ENCODE measurements around the gene RFPL3. TPM values are rescaled to one million over a fixed set of nuclear protein-coding genes. Genes with fewer than 3 reads are reported as not detected.

The RFPL3 gene
- total and polyA plus RNA-seq, 2 of the 13 experiments (the other 11 are each of a cell fraction or from before 2014, with no cell fraction given), result not detected

DNA sequence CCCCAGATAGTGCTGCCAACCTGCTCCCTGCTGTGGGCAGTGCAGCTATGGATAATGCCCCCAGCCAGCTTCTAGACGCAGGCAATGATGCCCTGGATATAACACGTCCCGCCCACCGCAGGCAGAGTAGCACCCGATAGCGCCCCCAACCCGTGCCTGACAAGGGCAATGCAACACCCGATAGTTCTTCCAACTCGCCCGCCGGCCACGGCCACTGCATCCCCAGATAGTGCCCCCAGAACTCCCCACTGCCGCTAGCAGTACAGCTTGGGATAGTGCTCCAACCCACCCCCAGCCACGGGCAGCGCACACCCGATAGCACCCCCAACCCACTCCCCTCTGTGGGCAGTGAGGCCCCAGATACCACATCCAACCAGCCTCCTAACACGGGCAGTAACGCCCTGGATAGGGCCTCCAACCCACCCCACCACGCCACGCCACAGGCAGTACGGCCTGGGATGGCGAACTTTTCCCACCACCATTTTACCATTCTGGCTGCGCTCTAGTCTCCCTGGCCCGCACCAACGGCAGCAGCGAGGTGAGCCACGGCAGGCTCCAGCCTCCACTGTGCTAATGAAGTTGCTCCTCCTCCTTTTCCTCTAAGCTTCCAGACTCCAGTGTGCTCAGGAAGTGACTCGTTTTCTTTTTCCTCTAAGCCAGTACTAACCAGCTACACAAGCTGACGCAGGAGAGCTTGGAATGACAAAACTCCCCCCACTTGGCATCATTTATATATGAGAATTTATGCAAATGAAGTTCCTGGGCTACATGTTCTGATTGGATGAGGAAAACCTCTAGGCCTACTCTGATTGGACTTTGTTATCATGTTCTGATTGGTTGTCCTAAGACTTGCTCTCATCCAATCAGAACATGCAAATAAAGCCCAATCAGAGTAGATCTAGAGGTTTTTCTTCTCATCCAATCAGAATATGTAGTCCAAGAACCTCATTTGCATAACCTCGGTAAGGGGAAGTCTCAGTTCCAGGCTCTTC, 3.0 kb upstream of the RFPL3 start (continued):
- TF ChIP-seq, protein P1, sequence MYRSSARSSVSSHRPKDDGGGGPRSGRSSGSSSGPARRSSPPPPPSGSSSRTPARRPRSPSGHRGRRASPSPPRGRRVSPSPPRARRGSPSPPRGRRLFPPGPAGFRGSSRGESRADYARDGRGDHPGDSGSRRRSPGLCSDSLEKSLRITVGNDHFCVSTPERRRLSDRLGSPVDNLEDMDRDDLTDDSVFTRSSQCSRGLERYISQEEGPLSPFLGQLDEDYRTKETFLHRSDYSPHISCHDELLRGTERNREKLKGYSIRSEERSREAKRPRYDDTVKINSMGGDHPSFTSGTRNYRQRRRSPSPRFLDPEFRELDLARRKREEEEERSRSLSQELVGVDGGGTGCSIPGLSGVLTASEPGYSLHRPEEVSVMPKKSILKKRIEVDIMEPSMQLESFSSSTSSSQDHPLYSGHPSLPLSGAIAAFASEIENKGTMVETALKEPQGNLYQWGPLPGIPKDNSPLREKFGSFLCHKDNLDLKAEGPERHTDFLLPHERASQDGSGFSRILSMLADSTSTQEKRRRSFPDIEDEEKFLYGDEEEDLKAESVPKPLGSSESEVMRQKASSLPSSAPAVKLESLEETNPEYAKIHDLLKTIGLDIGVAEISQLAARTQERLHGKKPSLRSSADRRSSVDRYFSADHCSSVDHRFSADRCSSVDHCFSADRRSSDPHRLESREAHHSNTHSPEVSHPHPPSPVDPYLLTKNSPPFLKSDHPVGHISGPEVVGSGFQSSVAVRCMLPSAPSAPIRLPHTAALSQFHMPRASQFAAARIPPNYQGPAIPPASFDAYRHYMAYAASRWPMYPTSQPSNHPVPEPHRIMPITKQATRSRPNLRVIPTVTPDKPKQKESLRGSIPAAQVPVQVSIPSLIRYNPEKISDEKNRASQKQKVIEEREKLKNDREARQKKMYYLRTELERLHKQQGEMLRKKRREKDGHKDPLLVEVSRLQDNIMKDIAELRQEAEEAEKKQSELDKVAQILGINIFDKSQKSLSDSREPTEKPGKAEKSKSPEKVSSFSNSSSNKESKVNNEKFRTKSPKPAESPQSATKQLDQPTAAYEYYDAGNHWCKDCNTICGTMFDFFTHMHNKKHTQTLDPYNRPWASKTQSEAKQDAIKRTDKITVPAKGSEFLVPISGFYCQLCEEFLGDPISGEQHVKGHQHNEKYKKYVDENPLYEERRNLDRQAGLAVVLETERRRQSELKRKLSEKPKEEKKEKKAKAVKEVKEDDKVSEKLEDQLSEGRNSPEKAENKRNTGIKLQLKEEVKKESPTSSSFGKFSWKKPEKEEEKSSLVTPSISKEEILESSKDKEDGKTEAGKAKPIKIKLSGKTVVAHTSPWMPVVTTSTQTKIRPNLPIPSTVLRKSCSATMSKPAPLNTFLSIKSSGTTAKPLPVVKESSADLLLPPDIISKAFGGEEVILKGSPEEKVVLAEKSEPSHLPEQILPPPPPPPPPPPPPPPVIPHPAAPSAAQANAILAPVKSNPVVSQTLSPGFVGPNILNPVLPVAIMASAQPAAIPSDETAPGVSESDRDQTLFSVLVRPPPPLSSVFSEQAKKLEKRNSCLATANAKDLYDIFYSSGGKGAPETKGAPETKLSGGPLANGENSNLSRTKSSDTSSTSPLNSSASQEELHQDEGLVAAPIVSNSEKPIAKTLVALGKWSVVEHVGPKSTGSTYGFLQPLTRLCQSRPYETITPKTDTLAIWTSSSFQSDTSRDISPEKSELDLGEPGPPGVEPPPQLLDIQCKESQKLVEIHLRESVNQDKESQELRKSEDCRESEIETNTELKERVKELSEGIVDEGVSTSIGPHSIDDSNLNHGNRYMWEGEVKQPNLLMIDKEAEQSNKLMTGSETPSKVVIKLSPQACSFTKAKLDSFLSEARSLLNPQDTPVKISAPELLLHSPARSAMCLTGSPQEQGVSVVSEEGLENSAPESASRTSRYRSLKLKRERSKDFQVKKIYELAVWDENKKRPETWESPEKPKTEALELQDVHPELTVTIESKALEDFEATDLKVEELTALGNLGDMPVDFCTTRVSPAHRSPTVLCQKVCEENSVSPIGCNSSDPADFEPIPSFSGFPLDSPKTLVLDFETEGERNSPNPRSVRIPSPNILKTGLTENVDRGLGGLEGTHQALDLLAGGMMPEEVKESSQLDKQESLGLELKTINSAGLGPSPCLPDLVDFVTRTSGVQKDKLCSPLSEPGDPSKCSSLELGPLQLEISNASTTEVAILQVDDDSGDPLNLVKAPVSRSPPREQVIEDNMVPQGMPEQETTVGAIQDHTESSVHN (CRISPR knock-in tag; IDR thresholded peaks at IDR 0.05), result no peak
- no peak for TF ChIP-seq ZNF672 (CRISPR knock-in tag; IDR thresholded peaks at IDR 0.05)
- TF ChIP-seq ADNP (CRISPR knock-in tag; IDR thresholded peaks at IDR 0.05), result no peak
- no peak for TF ChIP-seq MED8 (CRISPR knock-in tag; IDR thresholded peaks at IDR 0.05; ENCODE audit: insufficient replicate concordance)
- TF ChIP-seq RXRA (CRISPR knock-in tag; IDR thresholded peaks at IDR 0.05), result no peak

Measured in HepG2 (cell line).